Chondrocyte (in vitro differentiated cells): ENCODE results near the gene ZDHHC13. TPM values are rescaled to one million over a fixed set of nuclear protein-coding genes. Genes with fewer than 3 reads are reported as not detected.

Experiments
- DNase-seq: peaks from one replicate; pipeline ENCODE4 v3.0.0; 2021; ENCODE audit warnings: mixed read lengths, low spot score
- H3K27ac Mint-ChIP-seq: one replicate; pipeline ENCODE4 v1.8.0; 2021; ENCODE audit warnings: mild to moderate bottlenecking, moderate library complexity, mixed read lengths; ENCODE audit not compliant: unreplicated experiment
- H3K27me3 Mint-ChIP-seq: 2 replicates; pipeline ENCODE4 v1.8.0; 2021; ENCODE audit warnings: low read depth, mixed read lengths
- H3K36me3 Mint-ChIP-seq: 2 replicates; pipeline ENCODE4 v1.8.0; 2021; ENCODE audit warnings: low read depth, mixed read lengths
- H3K4me1 Mint-ChIP-seq: 2 replicates; pipeline ENCODE4 v1.8.0; 2021; ENCODE audit warnings: low read depth, mild to moderate bottlenecking, mixed read lengths
- H3K4me3 Mint-ChIP-seq: one replicate; pipeline ENCODE4 v1.8.0; 2021; ENCODE audit warnings: mild to moderate bottlenecking, moderate library complexity, mixed read lengths; ENCODE audit not compliant: unreplicated experiment
- H3K9me3 Mint-ChIP-seq: 2 replicates; pipeline ENCODE4 v1.8.0; 2021; ENCODE audit warnings: low read depth, mixed read lengths
- CTCF ChIP-seq: fragments of 200-600 bp; sonication (generic); IDR thresholded peaks from 2 replicates; pipeline ENCODE4 v1.5.0; 2021; ENCODE audit warnings: antibody characterized with exemption, mild to moderate bottlenecking, moderate library complexity
- total RNA-seq: library from RNA; stranded (reverse); gene quantifications from 3 replicates; pipeline ENCODE4 v1.2.1, GENCODE V29; 2021

ZDHHC13 gene
- total RNA-seq, 1 donor from 2014 or later, result 10.3 TPM

GRCh38 chr11:19181531-19182261 lies 64.7 kb downstream of the ZDHHC13 start:
- no peaks in the 10 kb centered on the region for H3K9me3 Mint-ChIP-seq
- no peaks in the 10 kb centered on the region for H3K4me1 Mint-ChIP-seq
- DNase-seq, result no peak
- no peak overlapping the region for H3K4me3 Mint-ChIP-seq
- peaks cover 5% of the 10 kb centered on the region for H3K36me3 Mint-ChIP-seq
- no peak for TF ChIP-seq CTCF
- no peaks in the 10 kb centered on the region for H3K27me3 Mint-ChIP-seq
- no peak overlapping the region for H3K27ac Mint-ChIP-seq

- TF ChIP-seq CTCF, result no peak
- H3K36me3 Mint-ChIP-seq, result peaks cover 2% of the 10 kb centered on the region
- no peak overlapping the region for H3K27ac Mint-ChIP-seq
- no peaks in the 10 kb centered on the region for H3K4me1 Mint-ChIP-seq
- no peaks in the 10 kb centered on the region for H3K9me3 Mint-ChIP-seq
- H3K4me3 Mint-ChIP-seq, result no peak overlapping the region
- no peak for DNase-seq
- no peaks in the 10 kb centered on the region for H3K27me3 Mint-ChIP-seq
Measured at GRCh38 chr11:19183646-19184045, 66.7 kb downstream of the ZDHHC13 start.

GRCh38 chr11:19185036-19185435 lies 68.1 kb downstream of the ZDHHC13 start:
- Mint-ChIP-seq H3K9me3 (no peaks in the 10 kb centered on the region), H3K27me3 (no peaks in the 10 kb centered on the region), H3K36me3 (no peaks in the 10 kb centered on the region)

GRCh38 chr11:19185516-19186052 lies 68.6 kb downstream of the ZDHHC13 start:
- no peaks in the 10 kb centered on the region for H3K9me3 Mint-ChIP-seq
- H3K4me1 Mint-ChIP-seq, result no peaks in the 10 kb centered on the region
- H3K4me3 Mint-ChIP-seq, result no peak overlapping the region
- no peaks in the 10 kb centered on the region for H3K36me3 Mint-ChIP-seq
- no peak for TF ChIP-seq CTCF
- no peak overlapping the region for H3K27ac Mint-ChIP-seq
- no peak for DNase-seq
- no peaks in the 10 kb centered on the region for H3K27me3 Mint-ChIP-seq

More at GRCh38 chr11:19185036-19185435, 68.1 kb downstream of the ZDHHC13 start:
- DNase-seq, result no peak
- Mint-ChIP-seq H3K4me3 (no peak overlapping the region), H3K4me1 (no peaks in the 10 kb centered on the region), H3K27ac (no peak overlapping the region)
- no peak for TF ChIP-seq CTCF

- no peaks in the 10 kb centered on the region for H3K36me3 Mint-ChIP-seq
- no peak overlapping the region for H3K27ac Mint-ChIP-seq
- no peak for DNase-seq
- no peaks in the 10 kb centered on the region for H3K9me3 Mint-ChIP-seq
- no peaks in the 10 kb centered on the region for H3K27me3 Mint-ChIP-seq
- TF ChIP-seq CTCF, result no peak
- H3K4me3 Mint-ChIP-seq, result no peak overlapping the region
- H3K4me1 Mint-ChIP-seq, result no peaks in the 10 kb centered on the region
Measured at GRCh38 chr11:19187114-19187832, 70.3 kb downstream of the ZDHHC13 start.
